Ascending aorta (tissue), 2 donors: ENCODE results near the gene KLHL11. TPM values are rescaled to one million over a fixed set of nuclear protein-coding genes. Genes with fewer than 3 reads are reported as not detected.

Experiments
- DNase-seq, 2 donors: peaks; one replicate each; pipeline ENCODE4 v3.0.0-alpha.2; 2019; ENCODE audit warnings: low spot score in 2 of 2
- H3K27ac ChIP-seq, 2 donors: fragments of 200-600 bp; sonication (generic); one replicate each; pipeline ENCODE4 v1.5.1; 2016 to 2017; ENCODE audit warnings: mild to moderate bottlenecking in 1 of 2
- H3K27me3 ChIP-seq: fragments of 200-600 bp; sonication (generic); one replicate; pipeline ENCODE4 v1.5.1; 2017
- H3K36me3 ChIP-seq, 2 donors: fragments of 200-600 bp; sonication (generic); one replicate each; pipeline ENCODE4 v1.5.1; 2016
- H3K4me1 ChIP-seq, 2 donors: fragments of 200-600 bp; sonication (generic); one replicate each; pipeline ENCODE4 v1.5.1; 2016 to 2017; ENCODE audit warnings: mild to moderate bottlenecking in 1 of 2
- H3K4me3 ChIP-seq, 2 donors: fragments of 200-600 bp; sonication (generic); one replicate each; pipeline ENCODE4 v1.5.1; 2016 to 2017; ENCODE audit warnings: mild to moderate bottlenecking in 1 of 2
- H3K9me3 ChIP-seq, 2 donors: fragments of 200-600 bp; sonication (generic); one replicate each; pipeline ENCODE4 v1.5.1; 2016
- CTCF ChIP-seq, 3 experiments: fragments of 200-600 bp in 2 of 3; fragments of 450-650 bp in 1 of 3; sonication (generic) in 2 of 3; IDR thresholded peaks; one replicate each; pipeline ENCODE4 v1.5.1; 2016 to 2019; ENCODE audit warnings: antibody characterized with exemption in 3 of 3, mild to moderate bottlenecking in 1 of 3, moderate library complexity in 1 of 3
- intact Hi-C: fragments of 100-400 bp; cut with DNase I; formaldehyde crosslinking; loops from one replicate; pipeline ENCODE4 v1.15.1; 2023
- total RNA-seq: library from RNA; depleted of rRNA; stranded (reverse); fragments of >200 nt; gene quantifications from one replicate; pipeline ENCODE4 v1.1.0, GENCODE V29; 2016

KLHL11 gene
- total RNA-seq, 1 donor from 2014 or later: 8.9 TPM

- no peak for TF ChIP-seq CTCF (IDR thresholded peaks at IDR 0.05)
- Histone ChIP-seq H3K27ac (peak overlapping the region; percentile 56 to 87), H3K27me3 (no peaks in the 10 kb centered on the region), H3K4me3 (peak overlapping the region; percentile 81 to 89), H3K9me3 (no peaks in the 10 kb centered on the region), H3K4me1 (peaks cover 10 to 20% of the 10 kb centered on the region in 2 donors), H3K36me3 (peaks cover 0 to 3% of the 10 kb centered on the region in 2 donors)
- no peak for DNase-seq
- intact Hi-C loops: no loop called here
These were observed 54.3 kb downstream of the KLHL11 start for GRCh38 chr17:41810659-41811548.

GRCh38 chr17:41806685-41807445 is 58.4 kb downstream of the KLHL11 start:
- intact Hi-C loops: no loop called here
- Histone ChIP-seq H3K27me3 (no peaks in the 10 kb centered on the region), H3K27ac (no peak overlapping the region), H3K9me3 (no peaks in the 10 kb centered on the region), H3K36me3 (peaks cover 0 to 3% of the 10 kb centered on the region in 2 donors), H3K4me3 (no peak overlapping the region), H3K4me1 (peaks cover 10 to 13% of the 10 kb centered on the region in 2 donors)
- TF ChIP-seq CTCF (IDR thresholded peaks at IDR 0.05): no peak
- DNase-seq: no peak

Other genes with a start within 250 kb of the KLHL11 start
- gene KRT17, start 240.8 kb downstream of the KLHL11 start, total RNA-seq: 14.8 TPM
- 102 TPM for gene EIF1, start 176.5 kb downstream of the KLHL11 start, total RNA-seq
- gene GAST, start 153.1 kb downstream of the KLHL11 start, total RNA-seq: not detected
- not detected for gene HAP1, start 130.8 kb downstream of the KLHL11 start, total RNA-seq
- gene JUP, start 78.7 kb downstream of the KLHL11 start, total RNA-seq: 47.9 TPM
- gene P3H4, start 53.5 kb downstream of the KLHL11 start, total RNA-seq: 61.4 TPM
- gene FKBP10, start 52.4 kb downstream of the KLHL11 start, total RNA-seq: 388 TPM
- gene NT5C3B, start 29.2 kb downstream of the KLHL11 start, total RNA-seq: 36.7 TPM
- not detected for gene KLHL10, start 27.6 kb downstream of the KLHL11 start, total RNA-seq
- gene ACLY, start 53.5 kb upstream of the KLHL11 start, total RNA-seq: 64.4 TPM
- gene ODAD4, start 65.2 kb upstream of the KLHL11 start, total RNA-seq: not detected
- 72.9 TPM for gene CNP, start 101.4 kb upstream of the KLHL11 start, total RNA-seq
- gene DNAJC7, start 152.0 kb upstream of the KLHL11 start, total RNA-seq: 79.7 TPM
- 63.6 TPM for gene NKIRAS2, start 154.7 kb upstream of the KLHL11 start, total RNA-seq
- gene C17orf113, start 185.2 kb upstream of the KLHL11 start, total RNA-seq: 0.21 TPM
- not detected for gene ZNF385C, start 233.1 kb upstream of the KLHL11 start, total RNA-seq
- gene DHX58, start 247.3 kb upstream of the KLHL11 start, total RNA-seq: 1.7 TPM